ENCODE measurements around the gene CDKL2.

Gene CDKL2

DNA sequence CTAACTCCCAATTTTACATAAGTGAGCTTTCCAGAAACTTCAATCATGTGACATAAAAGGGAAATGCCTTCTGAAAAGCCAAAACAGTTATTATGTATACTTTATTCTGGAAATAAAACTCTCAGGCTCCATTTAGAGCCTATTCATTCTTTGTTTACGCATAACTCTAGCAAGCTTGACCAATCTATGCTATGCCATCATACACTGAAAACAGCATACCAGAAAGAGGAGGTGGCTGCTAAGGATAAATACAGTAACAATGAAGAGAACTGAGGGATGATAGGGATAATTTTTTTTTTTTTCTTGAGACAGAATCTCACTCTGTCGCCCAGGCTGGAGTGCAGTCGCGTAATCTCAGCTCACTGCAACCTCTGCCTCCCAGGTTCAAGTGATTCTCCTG is 24.4 kb downstream of the CDKL2 start:
- no peak overlapping the region for H3K27ac ChIP-seq (ENCODE audit: low read length)
- H3K4me1 ChIP-seq (ENCODE audit: control insufficient read depth, insufficient read depth, low read length): no peaks in the 10 kb centered on the region
- no peaks in the 10 kb centered on the region for H3K27me3 ChIP-seq (ENCODE audit: control insufficient read depth in 1 of 2, insufficient read depth in 2 of 2, low read length in 2 of 2)
- H3K36me3 ChIP-seq (ENCODE audit: control insufficient read depth in 2 of 2, insufficient read depth in 2 of 2, low read length in 2 of 2): no peaks in the 10 kb centered on the region
- H3K4me3 ChIP-seq (ENCODE audit: low read length in 2 of 2): no peak overlapping the region
- no peaks in the 10 kb centered on the region for H3K9me3 ChIP-seq (ENCODE audit: control insufficient read depth in 2 of 2, low read length in 2 of 2)
- H3K9ac ChIP-seq (ENCODE audit: low read length in 2 of 2): no peak overlapping the region

GRCh38 chr4:75599647-75600046 is 30.7 kb downstream of the CDKL2 start:
- Histone ChIP-seq H3K36me3 (ENCODE audit: control insufficient read depth in 2 of 2, insufficient read depth in 2 of 2, low read length in 2 of 2) (peaks cover 6 to 16% of the 10 kb centered on the region in 2 donors), H3K9ac (ENCODE audit: low read length in 2 of 2) (no peak overlapping the region), H3K27me3 (ENCODE audit: control insufficient read depth in 1 of 2, insufficient read depth in 2 of 2, low read length in 2 of 2) (no peaks in the 10 kb centered on the region), H3K9me3 (ENCODE audit: control insufficient read depth in 2 of 2, low read length in 2 of 2) (no peaks in the 10 kb centered on the region), H3K27ac (ENCODE audit: low read length) (no peak overlapping the region), H3K4me1 (ENCODE audit: control insufficient read depth, insufficient read depth, low read length) (no peaks in the 10 kb centered on the region), H3K4me3 (ENCODE audit: low read length in 2 of 2) (no peak overlapping the region)

DNA sequence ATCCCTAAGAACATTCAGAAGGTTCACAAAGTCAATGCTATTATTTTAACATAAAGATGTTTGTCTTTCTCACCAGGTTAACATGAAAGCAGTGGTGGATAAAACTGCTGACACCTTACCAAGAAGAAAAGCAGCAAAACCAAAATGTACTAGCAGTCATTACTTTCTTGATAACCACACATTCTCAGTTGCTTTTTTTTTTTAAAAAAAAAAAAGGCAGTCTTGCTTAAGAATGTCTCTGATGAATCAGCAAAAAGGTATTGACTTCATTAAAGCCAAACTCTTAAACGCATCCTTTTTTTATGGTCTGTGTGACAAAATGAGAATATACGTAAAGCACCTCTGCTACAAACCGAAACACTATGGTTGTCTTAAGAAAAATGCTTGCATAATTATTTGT is 31.9 kb downstream of the CDKL2 start:
- Histone ChIP-seq H3K9me3 (ENCODE audit: control insufficient read depth in 2 of 2, low read length in 2 of 2) (no peaks in the 10 kb centered on the region), H3K4me3 (ENCODE audit: low read length in 2 of 2) (no peak overlapping the region), H3K27me3 (ENCODE audit: control insufficient read depth in 1 of 2, insufficient read depth in 2 of 2, low read length in 2 of 2) (no peaks in the 10 kb centered on the region), H3K9ac (ENCODE audit: low read length in 2 of 2) (no peak overlapping the region), H3K36me3 (ENCODE audit: control insufficient read depth in 2 of 2, insufficient read depth in 2 of 2, low read length in 2 of 2) (peaks cover 6 to 18% of the 10 kb centered on the region in 2 donors), H3K4me1 (ENCODE audit: control insufficient read depth, insufficient read depth, low read length) (no peaks in the 10 kb centered on the region), H3K27ac (ENCODE audit: low read length) (no peak overlapping the region)

- Histone ChIP-seq H3K27ac (ENCODE audit: low read length) (no peak overlapping the region), H3K4me1 (ENCODE audit: control insufficient read depth, insufficient read depth, low read length) (no peaks in the 10 kb centered on the region), H3K27me3 (ENCODE audit: control insufficient read depth in 1 of 2, insufficient read depth in 2 of 2, low read length in 2 of 2) (no peaks in the 10 kb centered on the region), H3K36me3 (ENCODE audit: control insufficient read depth in 2 of 2, insufficient read depth in 2 of 2, low read length in 2 of 2) (peaks cover 6 to 19% of the 10 kb centered on the region in 2 donors), H3K9ac (ENCODE audit: low read length in 2 of 2) (no peak overlapping the region), H3K4me3 (ENCODE audit: low read length in 2 of 2) (no peak overlapping the region), H3K9me3 (ENCODE audit: control insufficient read depth in 2 of 2, low read length in 2 of 2) (no peaks in the 10 kb centered on the region)
Measured at GRCh38 chr4:75596061-75596460, 34.3 kb downstream of the CDKL2 start.

GRCh38 chr4:75593393-75593792 is 36.9 kb downstream of the CDKL2 start:
- Histone ChIP-seq H3K4me1 (ENCODE audit: control insufficient read depth, insufficient read depth, low read length) (no peaks in the 10 kb centered on the region), H3K9me3 (ENCODE audit: control insufficient read depth in 2 of 2, low read length in 2 of 2) (no peaks in the 10 kb centered on the region), H3K9ac (ENCODE audit: low read length in 2 of 2) (no peak overlapping the region), H3K4me3 (ENCODE audit: low read length in 2 of 2) (no peak overlapping the region), H3K27ac (ENCODE audit: low read length) (no peak overlapping the region), H3K27me3 (ENCODE audit: control insufficient read depth in 1 of 2, insufficient read depth in 2 of 2, low read length in 2 of 2) (no peaks in the 10 kb centered on the region), H3K36me3 (ENCODE audit: control insufficient read depth in 2 of 2, insufficient read depth in 2 of 2, low read length in 2 of 2) (peaks cover 0 to 12% of the 10 kb centered on the region in 2 donors)

DNA sequence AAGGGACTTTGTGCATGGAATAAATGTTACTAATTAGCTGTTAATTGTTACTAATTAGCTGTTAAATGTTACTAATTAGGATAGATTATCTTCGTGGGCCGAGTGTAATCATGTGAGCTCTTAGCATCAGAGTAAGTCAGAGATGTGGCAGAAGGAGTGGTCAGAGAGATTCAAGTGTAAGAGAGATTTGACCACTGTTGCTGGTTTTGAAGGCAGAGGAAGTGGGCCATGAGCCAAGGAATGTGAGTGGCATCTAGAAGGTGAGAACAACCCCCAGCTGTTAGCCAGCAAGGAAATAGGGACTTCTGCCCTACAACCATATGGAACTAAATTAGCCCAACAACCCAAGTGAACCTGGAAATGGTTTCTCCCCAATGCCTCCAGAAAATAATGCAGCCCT is 46.3 kb downstream of the CDKL2 start:
- H3K4me1 ChIP-seq (ENCODE audit: control insufficient read depth, insufficient read depth, low read length): no peaks in the 10 kb centered on the region
- H3K27ac ChIP-seq (ENCODE audit: low read length): no peak overlapping the region
- no peaks in the 10 kb centered on the region for H3K27me3 ChIP-seq (ENCODE audit: control insufficient read depth in 1 of 2, insufficient read depth in 2 of 2, low read length in 2 of 2)
- H3K9ac ChIP-seq (ENCODE audit: low read length in 2 of 2): no peak overlapping the region
- peaks cover 3 to 6% of the 10 kb centered on the region in 2 donors for H3K36me3 ChIP-seq (ENCODE audit: control insufficient read depth in 2 of 2, insufficient read depth in 2 of 2, low read length in 2 of 2)
- no peaks in the 10 kb centered on the region for H3K9me3 ChIP-seq (ENCODE audit: control insufficient read depth in 2 of 2, low read length in 2 of 2)
- no peak overlapping the region for H3K4me3 ChIP-seq (ENCODE audit: low read length in 2 of 2)

GRCh38 chr4:75567725-75568124 is 62.6 kb downstream of the CDKL2 start:
- Histone ChIP-seq H3K4me3 (ENCODE audit: low read length in 2 of 2) (no peak overlapping the region), H3K27ac (ENCODE audit: low read length) (no peak overlapping the region), H3K4me1 (ENCODE audit: control insufficient read depth, insufficient read depth, low read length) (no peaks in the 10 kb centered on the region), H3K36me3 (ENCODE audit: control insufficient read depth in 2 of 2, insufficient read depth in 2 of 2, low read length in 2 of 2) (no peaks in the 10 kb centered on the region), H3K27me3 (ENCODE audit: control insufficient read depth in 1 of 2, insufficient read depth in 2 of 2, low read length in 2 of 2) (peaks cover 5 to 6% of the 10 kb centered on the region in 2 donors), H3K9me3 (ENCODE audit: control insufficient read depth in 2 of 2, low read length in 2 of 2) (no peaks in the 10 kb centered on the region), H3K9ac (ENCODE audit: low read length in 2 of 2) (no peak overlapping the region)

DNA sequence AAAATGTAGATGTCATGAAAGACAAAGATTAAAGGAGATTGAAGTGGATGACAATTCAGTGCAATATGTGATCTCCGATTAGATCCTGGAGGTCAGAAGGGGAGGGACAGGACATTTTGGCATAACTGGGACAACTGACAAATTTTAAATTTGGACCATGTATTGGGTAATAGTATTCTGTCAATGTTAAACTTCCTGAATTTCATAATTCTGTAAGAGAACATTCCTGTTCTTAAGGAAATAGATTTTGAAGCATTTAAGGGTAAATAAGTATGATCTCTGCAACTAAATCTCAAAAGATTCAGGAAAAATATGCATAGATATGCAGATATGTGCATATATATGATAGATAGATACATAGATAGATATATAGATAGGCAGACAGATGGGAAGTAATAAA is 63.4 kb downstream of the CDKL2 start:
- Histone ChIP-seq H3K27ac (ENCODE audit: low read length) (no peak overlapping the region), H3K36me3 (ENCODE audit: control insufficient read depth in 2 of 2, insufficient read depth in 2 of 2, low read length in 2 of 2) (no peaks in the 10 kb centered on the region), H3K9ac (ENCODE audit: low read length in 2 of 2) (no peak overlapping the region), H3K27me3 (ENCODE audit: control insufficient read depth in 1 of 2, insufficient read depth in 2 of 2, low read length in 2 of 2) (peaks cover 5 to 6% of the 10 kb centered on the region in 2 donors), H3K9me3 (ENCODE audit: control insufficient read depth in 2 of 2, low read length in 2 of 2) (no peaks in the 10 kb centered on the region), H3K4me3 (ENCODE audit: low read length in 2 of 2) (no peak overlapping the region), H3K4me1 (ENCODE audit: control insufficient read depth, insufficient read depth, low read length) (no peaks in the 10 kb centered on the region)

DNA sequence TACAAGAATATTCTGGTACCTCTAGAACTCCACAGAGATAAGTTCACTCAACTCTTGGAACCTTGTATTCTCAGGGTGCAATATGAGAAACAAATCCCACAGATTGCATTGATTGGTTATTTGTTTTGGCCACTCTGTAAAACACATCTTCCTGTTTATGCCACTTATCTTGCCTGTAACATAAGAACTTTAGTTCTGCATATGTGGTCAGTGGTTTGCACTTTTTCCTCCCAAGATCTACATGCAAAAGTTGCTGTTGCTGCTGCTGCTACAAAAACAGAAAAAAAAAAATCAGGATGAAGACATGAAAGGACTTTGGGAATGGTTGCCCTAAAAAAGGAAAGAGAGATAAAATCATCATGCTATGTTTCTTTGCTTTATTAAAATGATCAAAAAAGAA is 64.8 kb downstream of the CDKL2 start:
- Histone ChIP-seq H3K27me3 (ENCODE audit: control insufficient read depth in 1 of 2, insufficient read depth in 2 of 2, low read length in 2 of 2) (peaks cover 5 to 6% of the 10 kb centered on the region in 2 donors), H3K9ac (ENCODE audit: low read length in 2 of 2) (no peak overlapping the region), H3K27ac (ENCODE audit: low read length) (no peak overlapping the region), H3K36me3 (ENCODE audit: control insufficient read depth in 2 of 2, insufficient read depth in 2 of 2, low read length in 2 of 2) (no peaks in the 10 kb centered on the region), H3K9me3 (ENCODE audit: control insufficient read depth in 2 of 2, low read length in 2 of 2) (no peaks in the 10 kb centered on the region), H3K4me3 (ENCODE audit: low read length in 2 of 2) (no peak overlapping the region), H3K4me1 (ENCODE audit: control insufficient read depth, insufficient read depth, low read length) (no peaks in the 10 kb centered on the region)

DNA sequence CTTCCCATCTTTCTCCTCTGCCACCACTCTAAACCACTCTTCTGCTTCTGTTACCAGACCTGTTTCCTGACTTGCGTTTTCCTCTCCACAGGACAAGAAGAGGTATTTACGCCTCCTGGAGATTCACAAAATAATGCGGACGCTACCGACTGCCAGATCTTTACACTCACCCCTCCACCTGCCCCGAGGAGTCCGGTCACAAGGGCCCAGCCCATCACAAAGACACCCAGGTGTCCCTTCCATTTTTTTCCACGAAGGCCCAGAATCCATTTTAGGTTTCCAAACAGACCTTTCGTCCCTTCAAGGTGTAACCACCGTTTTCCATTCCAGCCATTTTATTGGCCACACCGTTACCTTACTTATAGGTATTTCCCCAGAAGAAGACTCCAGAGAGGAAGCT is 66.3 kb downstream of the CDKL2 start:
- H3K27me3 ChIP-seq (ENCODE audit: control insufficient read depth in 1 of 2, insufficient read depth in 2 of 2, low read length in 2 of 2): peaks cover 5 to 6% of the 10 kb centered on the region in 2 donors
- no peaks in the 10 kb centered on the region for H3K4me1 ChIP-seq (ENCODE audit: control insufficient read depth, insufficient read depth, low read length)
- no peak overlapping the region for H3K27ac ChIP-seq (ENCODE audit: low read length)
- no peaks in the 10 kb centered on the region for H3K9me3 ChIP-seq (ENCODE audit: control insufficient read depth in 2 of 2, low read length in 2 of 2)
- H3K9ac ChIP-seq (ENCODE audit: low read length in 2 of 2): no peak overlapping the region
- H3K36me3 ChIP-seq (ENCODE audit: control insufficient read depth in 2 of 2, insufficient read depth in 2 of 2, low read length in 2 of 2): no peaks in the 10 kb centered on the region
- no peak overlapping the region for H3K4me3 ChIP-seq (ENCODE audit: low read length in 2 of 2)

GRCh38 chr4:75561789-75562188 is 68.5 kb downstream of the CDKL2 start:
- Histone ChIP-seq H3K27me3 (ENCODE audit: control insufficient read depth in 1 of 2, insufficient read depth in 2 of 2, low read length in 2 of 2) (peaks cover 0 to 2% of the 10 kb centered on the region in 2 donors), H3K4me3 (ENCODE audit: low read length in 2 of 2) (no peak overlapping the region), H3K36me3 (ENCODE audit: control insufficient read depth in 2 of 2, insufficient read depth in 2 of 2, low read length in 2 of 2) (no peaks in the 10 kb centered on the region), H3K9ac (ENCODE audit: low read length in 2 of 2) (no peak overlapping the region), H3K27ac (ENCODE audit: low read length) (no peak overlapping the region), H3K9me3 (ENCODE audit: control insufficient read depth in 2 of 2, low read length in 2 of 2) (no peaks in the 10 kb centered on the region), H3K4me1 (ENCODE audit: control insufficient read depth, insufficient read depth, low read length) (no peaks in the 10 kb centered on the region)

All from stomach smooth muscle (tissue), 2 donors.